HG02571 (cell line): ENCODE measurements around the gene MRPS30.
"Not testable (repeated sequence)": the region's sequence is repeated elsewhere in the genome, so short reads cannot be mapped to it uniquely, and the experiment has no call there.

Experiments
- ATAC-seq: cut with Tn5 transposase; IDR thresholded peaks from one replicate; pipeline ENCODE4 v1.9.1; 2021; ENCODE audit warnings: mild to moderate bottlenecking, moderate library complexity; ENCODE audit not compliant: unreplicated experiment

The MRPS30 gene

GRCh38 chr5:44808435-44809214 lies at the start of gene MRPS30:
Gene MRPS30 (plus strand): TSS chr5:44808947. CDS start chr5:44808963, 16 bp downstream.
- ATAC-seq, result peak; percentile 99

GRCh38 chr5:44769200-44769876 lies 39.4 kb upstream of the MRPS30 start:
- no peak for ATAC-seq

GRCh38 chr5:44769877-44770209 lies 38.9 kb upstream of the MRPS30 start:
- no peak for ATAC-seq

- ATAC-seq, result no peak
These were observed 37.7 kb upstream of the MRPS30 start for GRCh38 chr5:44770780-44771717.

GRCh38 chr5:44772397-44772796 lies 36.4 kb upstream of the MRPS30 start:
- not testable (repeated sequence) for ATAC-seq

- ATAC-seq, result no peak
These were observed 34.4 kb upstream of the MRPS30 start for GRCh38 chr5:44774279-44774880.

GRCh38 chr5:44779167-44779566 lies 29.6 kb upstream of the MRPS30 start:
- ATAC-seq, result no peak

- no peak for ATAC-seq
These were observed 25.0 kb upstream of the MRPS30 start for GRCh38 chr5:44783634-44784315.

- no peak for ATAC-seq
These were observed 21.0 kb upstream of the MRPS30 start for GRCh38 chr5:44787731-44788130.

GRCh38 chr5:44789372-44789995 lies 19.3 kb upstream of the MRPS30 start:
- ATAC-seq, result not testable (repeated sequence)

- not testable (repeated sequence) for ATAC-seq
These were observed 16.6 kb upstream of the MRPS30 start for GRCh38 chr5:44792031-44792673.

- ATAC-seq, result no peak
These were observed 14.4 kb upstream of the MRPS30 start for GRCh38 chr5:44794371-44794770.

GRCh38 chr5:44795496-44795895 lies 13.3 kb upstream of the MRPS30 start:
- ATAC-seq, result no peak

- ATAC-seq, result no peak
These were observed 10.9 kb upstream of the MRPS30 start for GRCh38 chr5:44797841-44798240.

GRCh38 chr5:44801992-44802391 lies 6.8 kb upstream of the MRPS30 start:
- ATAC-seq, result no peak

- no peak for ATAC-seq
These were observed 2.1 kb upstream of the MRPS30 start for GRCh38 chr5:44806608-44807007.

- ATAC-seq, result no peak
These were observed 1.5 kb upstream of the MRPS30 start for GRCh38 chr5:44807269-44807668.

GRCh38 chr5:44809215-44809955 lies 638 bp downstream of the MRPS30 start:
- peak; percentile 33 for ATAC-seq

- no peak for ATAC-seq
These were observed 1.2 kb downstream of the MRPS30 start for GRCh38 chr5:44809956-44810420.
